Epithelial cell of proximal tubule (primary cell): ENCODE data around the gene KSR1. TPM values are rescaled to one million over a fixed set of nuclear protein-coding genes. Genes with fewer than 3 reads are reported as not detected.

ENCODE experiments used
- DNase-seq: peaks from one replicate; pipeline ENCODE4 v3.0.0-alpha.2; 2011; ENCODE audit warnings: low read depth
- H3K4me3 ChIP-seq: 2 replicates; pipeline ENCODE4 v1.5.1; 2011; ENCODE audit warnings: low read depth, mild to moderate bottlenecking, low read length
- total RNA-seq: library from RNA; depleted of rRNA; stranded (reverse); fragments of >200 nt; gene quantifications from 2 replicates; pipeline ENCODE4 v1.2.3, GENCODE V29; 2015
- TF ChIP-seq, protein P1 (sequence below): conservative IDR thresholded peaks from 2 replicates; pipeline ENCODE4 v1.5.1; 2012; ENCODE audit warnings: low read depth, mild to moderate bottlenecking, low read length

Gene KSR1
- total RNA-seq, 1 donor from 2014 or later, result 19.9 TPM

DNA sequence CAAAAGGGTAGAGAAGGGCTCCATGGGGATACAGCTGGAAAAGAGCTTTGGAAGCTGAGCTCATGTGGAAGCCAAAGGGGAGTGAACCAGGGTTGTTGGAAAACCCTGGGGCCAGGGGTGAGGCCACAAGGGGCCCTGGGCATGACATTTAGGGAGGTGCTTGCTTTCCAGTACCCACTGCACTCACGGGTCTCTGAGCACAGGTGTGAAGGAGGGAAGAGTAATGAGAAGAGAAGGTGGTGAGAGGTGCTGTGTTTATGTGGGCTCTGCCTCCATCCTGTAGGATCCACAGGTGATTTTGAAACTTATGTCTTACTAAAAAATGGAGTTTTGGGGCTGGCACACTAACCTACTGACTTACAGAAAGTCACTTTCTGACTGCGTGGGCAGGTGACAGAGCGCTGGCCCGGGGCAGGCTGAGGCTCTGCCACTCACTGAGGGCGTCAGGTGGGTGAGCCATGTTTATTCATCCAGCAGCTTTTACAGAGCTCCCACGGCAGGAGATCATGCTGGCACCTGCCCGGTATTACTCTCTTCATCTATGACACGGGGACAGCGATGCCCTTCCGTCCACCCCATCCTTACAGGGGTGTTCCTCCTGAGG, 18.9 kb downstream of the KSR1 start:
- no peak for DNase-seq
- TF ChIP-seq, protein P1, sequence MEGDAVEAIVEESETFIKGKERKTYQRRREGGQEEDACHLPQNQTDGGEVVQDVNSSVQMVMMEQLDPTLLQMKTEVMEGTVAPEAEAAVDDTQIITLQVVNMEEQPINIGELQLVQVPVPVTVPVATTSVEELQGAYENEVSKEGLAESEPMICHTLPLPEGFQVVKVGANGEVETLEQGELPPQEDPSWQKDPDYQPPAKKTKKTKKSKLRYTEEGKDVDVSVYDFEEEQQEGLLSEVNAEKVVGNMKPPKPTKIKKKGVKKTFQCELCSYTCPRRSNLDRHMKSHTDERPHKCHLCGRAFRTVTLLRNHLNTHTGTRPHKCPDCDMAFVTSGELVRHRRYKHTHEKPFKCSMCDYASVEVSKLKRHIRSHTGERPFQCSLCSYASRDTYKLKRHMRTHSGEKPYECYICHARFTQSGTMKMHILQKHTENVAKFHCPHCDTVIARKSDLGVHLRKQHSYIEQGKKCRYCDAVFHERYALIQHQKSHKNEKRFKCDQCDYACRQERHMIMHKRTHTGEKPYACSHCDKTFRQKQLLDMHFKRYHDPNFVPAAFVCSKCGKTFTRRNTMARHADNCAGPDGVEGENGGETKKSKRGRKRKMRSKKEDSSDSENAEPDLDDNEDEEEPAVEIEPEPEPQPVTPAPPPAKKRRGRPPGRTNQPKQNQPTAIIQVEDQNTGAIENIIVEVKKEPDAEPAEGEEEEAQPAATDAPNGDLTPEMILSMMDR, result no peak
- H3K4me3 ChIP-seq, result no peak overlapping the region

DNA sequence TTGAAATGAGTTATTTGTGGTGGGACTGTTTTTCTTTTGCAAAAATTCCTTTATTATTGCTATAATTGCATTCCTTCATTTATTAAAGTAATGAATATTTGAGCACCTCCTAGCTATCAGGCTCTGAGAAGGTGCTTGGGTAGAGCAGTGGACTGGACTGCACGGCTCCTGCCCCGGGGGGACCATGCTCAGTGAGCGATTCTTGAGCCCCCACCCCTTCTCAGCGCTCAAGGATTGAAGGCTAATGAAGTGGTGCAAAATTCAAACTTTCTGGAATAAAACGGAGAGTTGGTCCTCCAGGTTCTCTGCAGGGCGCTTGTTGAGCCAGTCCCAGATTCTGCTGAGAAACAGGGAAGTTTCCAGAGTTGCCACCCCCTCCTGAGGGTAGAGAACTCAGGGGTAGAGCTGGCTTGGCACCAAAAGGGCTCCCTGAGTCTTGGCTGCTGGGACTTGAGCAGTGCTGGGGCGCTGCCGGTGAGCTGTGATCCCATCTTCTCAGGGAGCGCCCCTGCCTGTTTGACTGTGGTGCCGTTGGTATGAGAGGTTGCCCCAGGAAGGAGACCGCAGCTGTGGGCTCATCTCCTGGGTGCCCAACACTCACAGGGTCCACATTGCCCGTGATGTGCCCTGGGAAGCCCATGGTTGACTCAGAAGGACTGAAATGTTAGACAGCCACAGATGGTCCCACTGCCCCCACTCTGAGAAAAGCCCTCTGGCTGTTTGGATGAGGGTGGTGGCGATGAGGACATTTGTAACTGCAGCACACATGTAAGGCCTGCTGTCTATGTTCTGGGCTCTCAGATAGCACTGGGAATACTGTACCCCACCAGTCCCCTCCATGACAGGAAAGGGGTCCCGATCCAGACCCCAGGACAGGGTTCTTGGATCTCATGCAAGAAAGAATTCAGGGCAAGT, 20.0 kb downstream of the KSR1 start:
- no peak overlapping the region for H3K4me3 ChIP-seq
- no peak for DNase-seq
- TF ChIP-seq, protein P1, result no peak

DNA sequence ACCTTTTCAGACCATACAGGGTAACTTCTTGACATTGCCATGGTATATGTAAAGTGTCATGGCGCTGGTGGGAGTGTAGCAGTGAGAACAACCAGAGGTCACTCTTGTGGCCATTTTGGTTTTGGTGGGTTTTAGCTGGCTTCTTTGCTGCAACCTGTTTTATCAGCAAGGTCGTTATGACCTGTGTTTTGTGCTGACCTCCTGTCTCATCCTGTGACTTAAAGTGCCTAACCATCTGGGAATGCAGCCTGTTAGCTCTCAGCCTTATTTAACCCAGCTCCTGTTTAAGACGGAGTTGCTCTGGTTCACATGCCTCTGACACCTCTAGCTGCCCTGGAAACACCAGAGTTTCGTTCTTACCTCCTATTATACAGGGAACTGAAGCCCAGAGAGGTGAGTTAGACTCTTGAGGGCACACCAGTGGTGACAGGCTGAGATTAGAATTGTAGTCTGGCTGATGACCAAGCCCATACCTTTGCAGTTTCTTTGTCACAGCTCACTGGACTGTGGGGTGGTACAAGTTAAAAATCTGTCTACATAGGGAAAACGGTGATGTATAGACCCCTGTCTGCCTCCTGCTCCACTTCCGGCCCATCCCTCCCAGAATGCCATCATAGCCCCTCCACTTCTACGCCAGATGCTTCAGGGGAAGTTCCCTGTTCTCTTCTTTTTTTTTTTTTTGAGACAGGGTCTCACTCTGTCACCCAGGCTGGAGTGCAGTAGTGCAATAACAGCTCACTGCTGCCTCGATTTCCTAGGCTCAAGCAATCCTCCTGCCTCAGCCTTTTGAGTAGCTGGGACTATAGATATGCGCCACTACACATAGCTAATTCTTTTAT, 21.0 kb downstream of the KSR1 start:
- DNase-seq, result no peak
- TF ChIP-seq, protein P1, result no peak
- no peak overlapping the region for H3K4me3 ChIP-seq

GRCh38 chr17:27477971-27478684, 21.9 kb downstream of the KSR1 start:
- TF ChIP-seq, protein P1, result no peak
- no peak for DNase-seq
- H3K4me3 ChIP-seq, result no peak overlapping the region

DNA sequence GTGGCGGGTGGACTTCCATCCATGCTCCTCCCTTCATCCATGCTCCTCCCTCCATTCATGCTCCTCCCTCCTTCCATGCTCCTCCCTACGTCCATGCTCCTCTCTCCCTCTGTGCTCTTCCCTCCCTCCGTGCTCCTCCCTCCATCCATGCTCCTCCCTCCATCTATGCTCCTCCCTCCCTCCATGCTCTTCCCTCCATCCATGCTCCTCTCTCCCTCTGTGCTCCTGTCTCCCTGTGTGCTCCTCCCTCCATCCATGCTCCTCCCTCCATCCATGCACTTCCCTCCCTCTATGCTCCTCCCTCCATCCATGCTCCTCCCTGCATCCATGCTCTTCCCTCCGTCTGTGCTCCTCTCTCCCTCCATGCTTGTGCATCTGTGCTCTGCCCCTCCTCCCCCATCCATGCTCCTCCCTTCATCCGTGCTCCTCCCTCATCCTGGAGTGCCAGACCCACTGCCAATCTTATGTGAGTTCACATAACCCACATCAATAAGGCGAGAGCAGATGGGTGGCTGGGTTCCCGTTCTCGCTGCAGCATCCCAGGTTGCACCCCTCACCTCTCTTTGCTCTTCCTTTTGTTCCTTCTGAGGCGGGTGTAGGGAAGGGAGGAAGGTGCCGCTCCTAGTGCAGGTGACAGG, 22.8 kb downstream of the KSR1 start:
- TF ChIP-seq, protein P1, result no peak
- no peak overlapping the region for H3K4me3 ChIP-seq
- no peak for DNase-seq

- no peak for DNase-seq
- TF ChIP-seq, protein P1, result no peak
- H3K4me3 ChIP-seq, result no peak overlapping the region
Measured at GRCh38 chr17:27479838-27480237, 23.6 kb downstream of the KSR1 start.
